ENCODE results near the gene SBF2. TPM values are rescaled to one million over a fixed set of nuclear protein-coding genes. Genes with fewer than 3 reads are reported as not detected.
A peak's percentile ranks its signal among the peaks of the same experiment; 100 is the strongest.

Gene SBF2
- total RNA-seq, 4 donors from 2014 or later = 67.5 to 92.9 (median 71.6) TPM

- Histone ChIP-seq H3K4me3 (replicated peaks in 1 of 3) (no peak overlapping the region), H3K27me3 (no peaks in the 10 kb centered on the region), H3K9me3 (no peaks in the 10 kb centered on the region), H3K27ac (no peak overlapping the region), H3K36me3 (no peaks in the 10 kb centered on the region), H3K4me1 (no peaks in the 10 kb centered on the region)
- intact Hi-C loops (cut with DNase I) = no loop called here
- no peak for DNase-seq
- WGBS, 2 donors = 89 to 94% methylated on average over 1 of the region's 1 CpG
- TF ChIP-seq CTCF (IDR thresholded peaks at IDR 0.05) = no peak
- no peak for TF ChIP-seq POLR2A (IDR thresholded peaks at IDR 0.05)
Measured at GRCh38 chr11:10201343-10201742, 92.7 kb downstream of the SBF2 start.

- no peaks in the 10 kb centered on the region for H3K27me3 ChIP-seq
- 94 to 97% methylated on average over 2 of the region's 2 CpGs for WGBS, 2 donors
- DNase-seq = no peak
- no peaks in the 10 kb centered on the region for H3K36me3 ChIP-seq
- H3K9me3 ChIP-seq = no peaks in the 10 kb centered on the region
- TF ChIP-seq POLR2A (IDR thresholded peaks at IDR 0.05) (no peak), CTCF (IDR thresholded peaks at IDR 0.05) (no peak)
- intact Hi-C loops (cut with DNase I) = no loop called here
- H3K4me1 ChIP-seq = peaks cover 2 to 6% of the 10 kb centered on the region in 2 donors
- H3K4me3 ChIP-seq (replicated peaks in 1 of 3) = no peak overlapping the region
- no peak overlapping the region for H3K27ac ChIP-seq
Measured at GRCh38 chr11:10197091-10197490, 96.9 kb downstream of the SBF2 start.

GRCh38 chr11:10192036-10192435 is 102.0 kb downstream of the SBF2 start:
- Histone ChIP-seq H3K27me3 (no peaks in the 10 kb centered on the region), H3K9me3 (no peaks in the 10 kb centered on the region), H3K36me3 (no peaks in the 10 kb centered on the region), H3K27ac (no peak overlapping the region), H3K4me1 (peaks cover 6 to 9% of the 10 kb centered on the region in 2 donors), H3K4me3 (replicated peaks in 1 of 3) (no peak overlapping the region)
- 65 to 76% methylated on average over 2 of the region's 2 CpGs for WGBS, 2 donors
- DNase-seq = no peak
- TF ChIP-seq POLR2A (IDR thresholded peaks at IDR 0.05) (no peak), CTCF (IDR thresholded peaks at IDR 0.05) (no peak)
- intact Hi-C loops (cut with DNase I) = no loop called here

GRCh38 chr11:10181811-10182210 is 112.2 kb downstream of the SBF2 start:
- Histone ChIP-seq H3K4me1 (no peaks in the 10 kb centered on the region), H3K27me3 (no peaks in the 10 kb centered on the region), H3K9me3 (no peaks in the 10 kb centered on the region), H3K36me3 (no peaks in the 10 kb centered on the region), H3K4me3 (replicated peaks in 1 of 3) (no peak overlapping the region), H3K27ac (no peak overlapping the region)
- intact Hi-C loops (cut with DNase I) = no loop called here
- no peak for TF ChIP-seq POLR2A (IDR thresholded peaks at IDR 0.05)
- peak in 3 of 6 experiments; percentile 19 to 45 (median 27) for TF ChIP-seq CTCF (IDR thresholded peaks at IDR 0.05)
- 97 to 100% methylated on average over 3 of the region's 3 CpGs for WGBS, 2 donors
- DNase-seq = no peak

GRCh38 chr11:10164621-10165020 is 129.4 kb downstream of the SBF2 start:
- H3K4me3 ChIP-seq (replicated peaks in 1 of 3) = no peak overlapping the region
- no peak overlapping the region for H3K27ac ChIP-seq
- DNase-seq = no peak
- no peaks in the 10 kb centered on the region for H3K9me3 ChIP-seq
- H3K4me1 ChIP-seq = peaks cover 6 to 13% of the 10 kb centered on the region in 2 donors
- no peaks in the 10 kb centered on the region for H3K27me3 ChIP-seq
- TF ChIP-seq POLR2A (IDR thresholded peaks at IDR 0.05) (no peak), CTCF (IDR thresholded peaks at IDR 0.05) (no peak)
- intact Hi-C loops (cut with DNase I) = no loop called here
- no peaks in the 10 kb centered on the region for H3K36me3 ChIP-seq
